Effector CD4-positive, alpha-beta T cell (primary cell): ENCODE results near the gene JMJD8.
A peak's percentile ranks its signal among the peaks of the same experiment; 100 is the strongest.

ENCODE experiments used
- DNase-seq: peaks from one replicate; pipeline ENCODE4 v3.0.0-alpha.2; 2020

JMJD8 gene

GRCh38 chr16:721765-722540, 37.8 kb upstream of the JMJD8 start:
- no peak for DNase-seq

- peak; percentile 58 for DNase-seq
These were observed 37.0 kb upstream of the JMJD8 start, which contains the start of gene ANTKMT for GRCh38 chr16:720990-721764. TSS of gene ANTKMT (plus strand) at chr16:721146. CDS start at chr16:721275, 129 bp downstream.

- DNase-seq = no peak
These were observed 36.4 kb upstream of the JMJD8 start for GRCh38 chr16:720447-720989.

- DNase-seq = no peak
These were observed 35.8 kb upstream of the JMJD8 start for GRCh38 chr16:719815-720446.

GRCh38 chr16:718922-719321, 34.8 kb upstream of the JMJD8 start:
- DNase-seq = no peak

- no peak for DNase-seq
These were observed 34.3 kb upstream of the JMJD8 start for GRCh38 chr16:718389-718788.

GRCh38 chr16:717450-718245, 33.5 kb upstream of the JMJD8 start:
- DNase-seq = no peak

- no peak for DNase-seq
These were observed 32.7 kb upstream of the JMJD8 start for GRCh38 chr16:716768-717325.

- DNase-seq = no peak
These were observed 32.0 kb upstream of the JMJD8 start for GRCh38 chr16:716200-716568.

GRCh38 chr16:715477-716199, 31.5 kb upstream of the JMJD8 start:
- no peak for DNase-seq

- DNase-seq = peak; percentile 83
These were observed 30.7 kb upstream of the JMJD8 start, which contains the start of gene METRN for GRCh38 chr16:714558-715476. TSS of gene METRN (plus strand) at chr16:715118. CDS start at chr16:715290, 172 bp downstream.

GRCh38 chr16:714079-714478, 29.9 kb upstream of the JMJD8 start:
- DNase-seq = no peak

- DNase-seq = peak; percentile 38
These were observed 28.7 kb upstream of the JMJD8 start for GRCh38 chr16:712740-713250.

- DNase-seq = peak; percentile 78
These were observed 27.6 kb upstream of the JMJD8 start for GRCh38 chr16:711548-712320.

GRCh38 chr16:711084-711483, 26.9 kb upstream of the JMJD8 start:
- DNase-seq = no peak

- no peak for DNase-seq
These were observed 26.5 kb upstream of the JMJD8 start for GRCh38 chr16:710500-711075.

- no peak for DNase-seq
These were observed 25.7 kb upstream of the JMJD8 start for GRCh38 chr16:709566-710499.

- DNase-seq = no peak
These were observed 24.8 kb upstream of the JMJD8 start for GRCh38 chr16:708959-709358.
